C4-2B (cell line): Measurements from ENCODE around the gene FAM131A.

Source experiments
- CTCF ChIP-seq: fragments of 450-650 bp; conservative IDR thresholded peaks from 2 replicates; pipeline ENCODE4 v1.5.1; 2017; ENCODE audit warnings: mild to moderate bottlenecking
- ZFX ChIP-seq: fragments of 450-650 bp; IDR thresholded peaks from 2 replicates; pipeline ENCODE4 v1.6.1; 2017

GRCh38 chr3:184333190-184333589, 4.2 kb upstream of the FAM131A start:
- TF ChIP-seq CTCF, result no peak
- TF ChIP-seq ZFX, result no peak
